ENCODE data around the gene CEACAM7. TPM values are rescaled to one million over a fixed set of nuclear protein-coding genes. Genes with fewer than 3 reads are reported as not detected.

Gene CEACAM7
- total and polyA plus RNA-seq, 12 donors, result 0.07 to 0.40 (median 0.18) TPM; not detected in 8

DNA sequence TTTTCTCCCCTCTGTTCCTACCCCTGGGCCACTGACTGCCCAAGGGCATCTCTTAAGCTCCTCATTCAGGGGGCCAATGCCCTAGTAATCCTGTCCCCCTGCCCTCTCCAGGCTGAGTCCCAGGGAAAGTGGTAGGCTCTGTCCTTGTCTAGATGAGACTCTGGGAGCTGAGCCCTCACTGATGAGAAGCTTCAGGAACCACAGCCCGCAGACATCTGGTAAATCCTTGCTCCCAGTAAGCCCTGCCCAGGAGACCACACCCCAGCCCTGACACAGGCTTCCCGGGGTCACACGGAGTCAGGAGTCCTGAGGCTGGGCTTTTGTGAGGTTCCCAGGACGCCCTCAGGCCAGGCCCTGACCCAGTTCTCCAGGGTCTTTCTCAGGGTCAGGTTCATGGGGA lies 63.1 kb downstream of the CEACAM7 start:
- no peaks in the 10 kb centered on the region for H3K4me1 ChIP-seq (replicated peaks in 1 of 2)
- WGBS, 4 donors, result 51 to 54% methylated on average over 4 of the region's 4 CpGs; no CpG with 5 or more reads in 2 of the 4 donors
- H3K4me3 ChIP-seq, result no peak overlapping the region
- DNase-seq, result no peak
- H3K27me3 ChIP-seq, result peaks cover 10% of the 10 kb centered on the region
- no peak overlapping the region for H3K27ac ChIP-seq
- no peaks in the 10 kb centered on the region for H3K36me3 ChIP-seq (replicated peaks in 1 of 2)
- H3K9me3 ChIP-seq (replicated peaks in 1 of 3), result no peaks in the 10 kb centered on the region
- intact Hi-C loops (cut with DNase I), result no loop called here
- TF ChIP-seq POLR2A (IDR thresholded peaks at IDR 0.05), result no peak
- no peak for TF ChIP-seq CTCF (IDR thresholded peaks at IDR 0.05)

GRCh38 chr19:41624515-41624914 lies 63.6 kb downstream of the CEACAM7 start:
- DNase-seq, result no peak
- Histone ChIP-seq H3K4me1 (replicated peaks in 1 of 2) (no peaks in the 10 kb centered on the region), H3K4me3 (no peak overlapping the region), H3K36me3 (replicated peaks in 1 of 2) (no peaks in the 10 kb centered on the region), H3K9me3 (replicated peaks in 1 of 3) (no peaks in the 10 kb centered on the region), H3K27ac (no peak overlapping the region), H3K27me3 (peaks cover 10% of the 10 kb centered on the region)
- WGBS, 4 donors, result 52 to 81% (median 72%) methylated on average over 4 to 7 of the region's 7 CpGs
- TF ChIP-seq POLR2A (IDR thresholded peaks at IDR 0.05) (no peak), CTCF (IDR thresholded peaks at IDR 0.05) (no peak)
- intact Hi-C loops (cut with DNase I), result no loop called here

DNA sequence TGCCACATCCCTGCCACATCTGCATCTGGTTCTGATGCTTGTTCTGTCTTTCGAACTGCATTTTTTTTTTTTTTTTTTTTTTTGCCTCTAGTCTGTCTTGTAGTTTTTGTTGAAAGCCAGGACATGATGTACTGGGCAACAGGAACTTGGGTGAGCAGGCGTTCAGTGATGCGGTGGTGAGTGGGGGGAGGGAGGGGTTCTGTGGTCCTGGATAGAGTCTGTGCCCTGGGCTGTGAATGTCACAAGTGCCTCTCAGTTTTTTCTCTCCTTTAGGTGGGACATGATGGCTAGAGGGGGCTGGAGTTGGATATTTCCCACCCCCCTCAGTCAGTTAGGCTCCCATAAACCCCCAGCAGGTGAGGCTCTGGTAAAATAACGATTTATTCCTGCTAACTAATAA lies 64.7 kb downstream of the CEACAM7 start:
- H3K4me1 ChIP-seq (replicated peaks in 1 of 2), result no peaks in the 10 kb centered on the region
- no peaks in the 10 kb centered on the region for H3K9me3 ChIP-seq (replicated peaks in 1 of 3)
- no peak for DNase-seq
- intact Hi-C loops (cut with DNase I), result no loop called here
- H3K36me3 ChIP-seq (replicated peaks in 1 of 2), result no peaks in the 10 kb centered on the region
- 39 to 52% (median 46%) methylated on average over 4 of the region's 4 CpGs for WGBS, 4 donors
- TF ChIP-seq POLR2A (IDR thresholded peaks at IDR 0.05), result no peak
- TF ChIP-seq CTCF (IDR thresholded peaks at IDR 0.05), result no peak
- peaks cover 10% of the 10 kb centered on the region for H3K27me3 ChIP-seq
- no peak overlapping the region for H3K27ac ChIP-seq
- no peak overlapping the region for H3K4me3 ChIP-seq

Small RNA genes lying within 50 kb of the gene (small RNA-seq; reads per million reads assigned to genes)
- 0 reads per million in 2 donors for gene AC243960.4

Other genes starting within 250 kb of the CEACAM7 start
- 10 to 100 TPM; 35.5 to 60.9 (median 46.5) TPM for gene DMAC2, start 248.4 kb downstream of the CEACAM7 start, total RNA-seq
- 10 to 100 TPM; 30.7 to 50.1 (median 45.3) TPM for gene DMAC2, start 248.4 kb downstream of the CEACAM7 start, polyA plus RNA-seq
- not detected for gene ERICH4, start 245.1 kb downstream of the CEACAM7 start, total RNA-seq
- under 1 TPM in 1 of 3 donors, not detected in 2; 0.10 TPM for gene ERICH4, start 245.1 kb downstream of the CEACAM7 start, polyA plus RNA-seq
- 1 to 10 TPM in 7 of 9 donors, under 1 TPM in 1, not detected in 1; 0.50 to 4.7 (median 2.3) TPM for gene CEACAM21, start 112.1 kb downstream of the CEACAM7 start, total RNA-seq
- 1 to 10 TPM; 1.2 to 1.7 (median 1.5) TPM for gene CEACAM21, start 112.1 kb downstream of the CEACAM7 start, polyA plus RNA-seq
- 1 to 10 TPM in 3 of 9 donors, under 1 TPM in 3, not detected in 3; 0.19 to 1.6 (median 0.84) TPM for gene CEACAM4, start 61.2 kb downstream of the CEACAM7 start, total RNA-seq
- under 1 TPM; 0.32 to 0.95 (median 0.84) TPM for gene CEACAM4, start 61.2 kb downstream of the CEACAM7 start, polyA plus RNA-seq
- under 1 TPM in 4 of 9 donors, not detected in 5; 0.06 to 0.72 (median 0.35) TPM for gene CEACAM5, start 20.4 kb upstream of the CEACAM7 start, total RNA-seq
- under 1 TPM in 2 of 3 donors, not detected in 1; 0.27 to 0.40 TPM for gene CEACAM5, start 20.4 kb upstream of the CEACAM7 start, polyA plus RNA-seq
- under 1 TPM in 5 of 9 donors, not detected in 4; 0.06 to 0.76 (median 0.24) TPM for gene CEACAM6, start 67.3 kb upstream of the CEACAM7 start, total RNA-seq
- under 1 TPM in 2 of 3 donors, not detected in 1; 0.13 to 0.24 TPM for gene CEACAM6, start 67.3 kb upstream of the CEACAM7 start, polyA plus RNA-seq
- gene CEACAM3, start 108.3 kb upstream of the CEACAM7 start, total RNA-seq, result under 1 TPM in 3 of 9 donors, not detected in 6; 0.11 to 0.99 (median 0.68) TPM
- under 1 TPM in 2 of 3 donors, not detected in 1; 0.30 to 0.32 TPM for gene CEACAM3, start 108.3 kb upstream of the CEACAM7 start, polyA plus RNA-seq
- gene LYPD4, start 156.4 kb upstream of the CEACAM7 start, total RNA-seq, result not detected
- under 1 TPM in 1 of 3 donors, not detected in 2; 0.08 TPM for gene LYPD4, start 156.4 kb upstream of the CEACAM7 start, polyA plus RNA-seq
- not detected for gene DMRTC2, start 156.8 kb upstream of the CEACAM7 start, total RNA-seq
- gene DMRTC2, start 156.8 kb upstream of the CEACAM7 start, polyA plus RNA-seq, result not detected
- gene RPS19, start 172.0 kb upstream of the CEACAM7 start, total RNA-seq, result 1,000 to 10,000 TPM in 6 of 9 donors, 100 to 1,000 TPM in 3; 418 to 2,240 (median 1,254) TPM
- gene RPS19, start 172.0 kb upstream of the CEACAM7 start, polyA plus RNA-seq, result 1,000 to 10,000 TPM in 2 of 3 donors, 100 to 1,000 TPM in 1; 534 to 3,405 (median 2,394) TPM
- 1 to 10 TPM in 1 of 9 donors, under 1 TPM in 5, not detected in 3; 0.28 to 1.0 (median 0.48) TPM for gene CD79A, start 189.0 kb upstream of the CEACAM7 start, total RNA-seq
- gene CD79A, start 189.0 kb upstream of the CEACAM7 start, polyA plus RNA-seq, result 1 to 10 TPM in 2 of 3 donors, under 1 TPM in 1; 0.37 to 6.2 (median 1.3) TPM
- gene ARHGEF1, start 194.9 kb upstream of the CEACAM7 start, total RNA-seq, result 10 to 100 TPM in 8 of 9 donors, 1 to 10 TPM in 1; 8.3 to 86.9 (median 53.9) TPM
- 100 to 1,000 TPM in 2 of 3 donors, 1 to 10 TPM in 1; 7.3 to 443 (median 196) TPM for gene ARHGEF1, start 194.9 kb upstream of the CEACAM7 start, polyA plus RNA-seq
- not detected for gene ERFL, start 240.2 kb upstream of the CEACAM7 start, total RNA-seq
- under 1 TPM in 1 of 3 donors, not detected in 2; 0.10 TPM for gene ERFL, start 240.2 kb upstream of the CEACAM7 start, polyA plus RNA-seq